Measurements from ENCODE around the gene HIKESHI.

DNA sequence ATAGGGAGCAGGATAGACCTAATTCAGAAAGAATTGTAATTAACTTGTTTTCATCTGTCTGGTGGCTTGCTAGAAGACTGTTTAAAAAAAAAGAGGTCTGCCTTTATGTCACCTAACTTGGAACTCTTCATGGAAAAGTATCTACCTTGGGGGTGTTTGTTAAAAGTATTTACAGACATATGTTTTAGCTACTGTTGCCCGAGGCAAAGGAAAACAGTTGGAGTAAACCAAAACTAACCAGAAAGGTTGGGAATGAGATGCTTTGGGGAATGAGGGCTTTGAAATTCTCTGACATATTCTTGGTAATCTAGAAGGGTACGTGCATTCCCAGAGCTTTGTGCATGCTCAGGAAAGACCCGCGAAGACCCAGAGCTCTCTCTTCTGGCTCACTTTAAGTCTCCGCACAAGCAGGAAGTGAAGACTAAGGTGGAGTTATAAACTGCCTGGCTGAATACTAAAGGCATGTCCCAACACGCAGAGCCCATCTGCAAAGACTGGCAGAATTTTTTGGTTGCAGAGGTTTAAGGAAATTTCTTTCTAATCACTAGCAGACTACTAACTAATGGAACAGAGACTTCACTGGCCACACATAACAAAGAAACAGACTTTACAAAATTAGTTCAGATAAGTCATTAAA is 33.2 kb downstream of the HIKESHI start:
- TF ChIP-seq, protein P1, sequence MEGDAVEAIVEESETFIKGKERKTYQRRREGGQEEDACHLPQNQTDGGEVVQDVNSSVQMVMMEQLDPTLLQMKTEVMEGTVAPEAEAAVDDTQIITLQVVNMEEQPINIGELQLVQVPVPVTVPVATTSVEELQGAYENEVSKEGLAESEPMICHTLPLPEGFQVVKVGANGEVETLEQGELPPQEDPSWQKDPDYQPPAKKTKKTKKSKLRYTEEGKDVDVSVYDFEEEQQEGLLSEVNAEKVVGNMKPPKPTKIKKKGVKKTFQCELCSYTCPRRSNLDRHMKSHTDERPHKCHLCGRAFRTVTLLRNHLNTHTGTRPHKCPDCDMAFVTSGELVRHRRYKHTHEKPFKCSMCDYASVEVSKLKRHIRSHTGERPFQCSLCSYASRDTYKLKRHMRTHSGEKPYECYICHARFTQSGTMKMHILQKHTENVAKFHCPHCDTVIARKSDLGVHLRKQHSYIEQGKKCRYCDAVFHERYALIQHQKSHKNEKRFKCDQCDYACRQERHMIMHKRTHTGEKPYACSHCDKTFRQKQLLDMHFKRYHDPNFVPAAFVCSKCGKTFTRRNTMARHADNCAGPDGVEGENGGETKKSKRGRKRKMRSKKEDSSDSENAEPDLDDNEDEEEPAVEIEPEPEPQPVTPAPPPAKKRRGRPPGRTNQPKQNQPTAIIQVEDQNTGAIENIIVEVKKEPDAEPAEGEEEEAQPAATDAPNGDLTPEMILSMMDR (IDR thresholded peaks at IDR 0.05 in 8 of 11, conservative IDR thresholded peaks at IDR 0.05 in 3 of 11), result no peak
- TF ChIP-seq POLR2A (IDR thresholded peaks at IDR 0.05), result no peak
